EH (cell line): ENCODE results near the gene GSTK1.
"Not testable (repeated sequence)": the region's sequence is repeated elsewhere in the genome, so short reads cannot be mapped to it uniquely, and the experiment has no call there.

Experiments used
- DNase-seq: peaks from one replicate; pipeline ENCODE4 v3.0.0-alpha.2; 2015; ENCODE audit warnings: low read depth

GSTK1 gene

DNA sequence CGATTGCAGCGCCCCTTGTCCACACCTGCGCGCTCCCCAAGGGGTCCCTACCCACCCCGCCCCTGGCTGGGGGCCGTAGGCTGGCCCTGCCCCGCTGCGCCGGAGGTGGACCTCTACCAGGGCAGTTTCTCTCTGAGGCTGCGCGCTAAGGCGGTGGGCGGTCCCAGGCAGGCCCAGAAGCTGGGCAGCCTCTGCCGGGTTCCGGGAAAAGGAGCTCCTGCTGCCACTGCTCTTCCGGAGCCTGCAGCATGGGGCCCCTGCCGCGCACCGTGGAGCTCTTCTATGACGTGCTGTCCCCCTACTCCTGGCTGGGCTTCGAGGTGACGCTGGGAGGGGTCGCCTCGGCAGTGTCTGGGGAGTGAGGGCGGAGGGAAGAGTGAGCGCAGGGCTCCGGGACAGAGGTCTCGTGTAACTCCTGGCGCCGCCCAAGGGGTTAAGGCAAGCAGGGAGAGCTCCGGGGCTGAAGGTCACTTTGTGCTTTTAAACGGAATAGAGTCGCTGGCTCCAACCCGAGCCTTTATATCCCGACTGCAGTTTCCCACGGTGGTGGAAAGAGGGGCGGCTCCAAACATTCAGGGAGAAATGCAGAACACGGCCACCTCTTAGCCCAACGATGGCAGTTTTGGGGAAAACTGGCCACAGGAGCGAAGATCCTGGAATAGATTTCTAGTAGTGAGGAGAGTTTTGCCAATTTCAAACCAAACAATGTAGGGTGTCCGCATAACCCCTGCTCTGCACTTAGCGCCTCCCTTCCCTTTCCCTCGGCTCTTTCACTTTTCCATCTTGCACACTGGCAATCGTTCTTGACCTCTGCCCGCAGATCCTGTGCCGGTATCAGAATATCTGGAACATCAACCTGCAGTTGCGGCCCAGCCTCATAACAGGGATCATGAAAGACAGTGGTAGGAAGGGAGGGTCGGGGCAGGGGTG, at the start of gene GSTK1:
Gene GSTK1, plus strand, starts transcription at position 176 of the 930 bp plus-strand sequence. Its CDS starts 73 bp downstream, at position 249.
- DNase-seq, result peak; percentile 75

DNA sequence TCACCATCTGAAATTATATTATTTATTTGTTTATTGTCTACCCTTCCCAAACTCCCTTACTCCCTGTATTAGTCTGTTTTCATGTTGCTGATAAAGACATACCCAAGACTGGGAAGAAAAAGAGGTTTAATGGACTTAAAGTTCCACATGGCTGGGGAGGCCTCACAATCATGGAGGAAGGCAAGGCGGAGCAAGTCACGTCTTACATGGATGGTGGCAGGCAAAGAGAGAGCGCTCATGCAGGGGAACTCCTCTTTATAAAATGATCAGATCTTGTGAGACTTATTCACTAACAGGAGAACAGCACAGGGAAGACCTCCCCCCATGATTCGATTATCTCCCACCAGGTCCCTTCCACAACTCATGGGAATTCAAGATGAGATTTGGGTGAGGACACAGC, 49.8 kb upstream of the GSTK1 start:
- DNase-seq, result not testable (repeated sequence)

DNA sequence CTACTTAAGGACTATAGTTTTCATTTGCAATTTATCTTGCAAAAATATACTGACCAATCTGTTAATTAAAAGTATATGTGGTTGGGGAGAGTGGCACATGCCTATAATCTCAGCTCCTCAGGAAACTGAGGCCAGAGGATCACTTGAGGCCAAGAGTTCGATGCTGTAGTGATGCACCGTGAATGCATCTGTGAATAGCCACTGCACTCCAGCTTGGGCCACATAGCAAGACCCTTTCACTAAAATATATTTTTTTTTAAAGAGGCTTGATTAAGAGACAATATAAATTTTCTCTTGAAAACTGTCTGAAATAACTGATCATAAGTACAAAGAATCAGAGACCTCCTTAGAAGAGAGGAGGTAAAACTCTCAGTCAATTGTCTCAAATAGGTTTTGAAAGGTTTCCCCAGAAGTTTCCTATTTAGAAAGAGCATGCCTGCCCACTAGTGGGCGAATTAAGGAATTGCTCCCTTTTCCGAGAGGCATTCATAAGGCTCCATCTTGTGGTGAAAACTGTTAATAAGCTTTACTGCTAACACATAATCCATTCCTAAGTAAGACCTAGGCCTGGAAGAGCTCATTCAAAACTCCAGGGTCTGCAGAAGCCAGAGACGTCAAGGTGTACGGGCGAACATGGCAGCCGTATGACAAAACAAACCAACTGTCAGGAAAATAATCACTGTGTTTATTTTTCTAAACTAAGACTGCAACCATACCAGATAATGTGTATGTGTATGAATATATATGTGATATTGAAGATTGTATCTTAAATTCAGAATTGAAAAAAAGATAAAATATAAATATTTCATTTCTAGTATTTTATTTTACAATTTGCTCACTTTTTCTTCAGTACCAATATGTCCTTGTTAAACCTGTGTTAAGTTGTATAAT, 48.2 kb upstream of the GSTK1 start:
- peak; percentile 82 for DNase-seq

GRCh38 chr7:143216151-143216550, 47.1 kb upstream of the GSTK1 start:
- peak; percentile 52 for DNase-seq

GRCh38 chr7:143216686-143217085, 46.6 kb upstream of the GSTK1 start:
- no peak for DNase-seq

- DNase-seq, result no peak
Measured at GRCh38 chr7:143217806-143218205, 45.4 kb upstream of the GSTK1 start.

- no peak for DNase-seq
Measured at GRCh38 chr7:143221286-143221685, 42.0 kb upstream of the GSTK1 start.

- DNase-seq, result no peak
Measured at GRCh38 chr7:143221737-143222136, 41.5 kb upstream of the GSTK1 start, which contains the start of gene TAS2R40. TAS2R40 (plus strand) TSS chr7:143222037; CDS start chr7:143222079, 42 bp downstream.

GRCh38 chr7:143222782-143223181, 40.5 kb upstream of the GSTK1 start:
- DNase-seq, result no peak

DNA sequence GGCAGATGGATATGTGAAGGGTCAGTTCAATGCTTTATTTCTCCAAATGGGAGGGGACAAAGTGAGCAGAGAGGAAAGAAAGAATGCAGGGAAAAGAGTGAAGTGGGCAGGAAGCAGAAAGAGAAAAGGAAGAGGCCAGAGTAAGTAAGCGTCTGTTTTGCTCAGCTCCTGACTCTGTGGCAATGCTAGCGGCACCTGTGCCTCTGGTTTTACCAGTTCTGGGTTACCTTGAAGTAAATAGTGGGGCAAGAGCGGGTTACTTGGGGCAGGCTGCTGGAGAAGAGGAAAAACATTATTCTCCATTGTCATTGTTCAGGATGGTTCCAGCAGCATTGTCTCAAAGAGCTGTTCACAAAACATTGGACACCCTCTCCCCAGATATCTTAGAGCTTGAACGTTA, 39.5 kb upstream of the GSTK1 start:
- no peak for DNase-seq

- DNase-seq, result no peak
Measured at GRCh38 chr7:143225047-143225446, 38.2 kb upstream of the GSTK1 start.

- DNase-seq, result peak; percentile 44
Measured at GRCh38 chr7:143227806-143228205, 35.4 kb upstream of the GSTK1 start.

DNA sequence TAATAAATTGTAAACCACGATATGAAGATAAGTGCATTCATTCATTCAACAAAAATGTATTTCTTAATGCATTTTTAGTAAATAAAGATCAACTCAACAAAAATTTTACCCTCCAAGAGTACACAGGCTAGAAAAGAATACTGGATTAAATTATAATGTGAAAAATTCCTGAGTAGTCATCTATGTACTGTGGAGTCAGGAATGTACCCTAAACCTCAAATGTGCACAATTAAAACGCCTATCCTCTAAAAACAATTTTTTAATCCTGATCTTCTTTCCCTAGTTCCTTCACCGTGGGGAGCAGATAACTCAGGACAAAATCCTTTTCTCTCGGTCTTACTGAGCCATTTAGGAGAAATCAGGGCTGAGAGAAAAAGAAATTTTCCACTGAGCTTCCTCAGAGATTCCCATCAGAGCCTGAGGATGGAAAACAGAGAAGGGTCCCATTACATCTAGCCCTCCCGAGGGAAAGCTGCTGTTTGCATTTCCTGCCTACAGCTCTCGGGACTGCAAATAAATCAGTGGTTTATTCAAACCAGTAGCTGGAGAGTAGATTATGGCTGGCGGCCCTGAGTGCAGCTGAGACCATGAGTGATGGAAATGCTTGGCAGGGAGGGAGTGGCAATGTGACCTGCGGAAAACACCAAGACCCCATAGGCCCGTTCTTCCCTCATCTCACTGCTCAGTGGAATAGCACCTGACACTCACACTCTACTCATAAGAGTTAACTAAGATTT, 34.0 kb upstream of the GSTK1 start:
- DNase-seq, result peak; percentile 42

- DNase-seq, result no peak
Measured at GRCh38 chr7:143230602-143231457, 32.4 kb upstream of the GSTK1 start.

GRCh38 chr7:143233816-143234532, 29.3 kb upstream of the GSTK1 start:
- DNase-seq, result no peak

GRCh38 chr7:143234533-143234875, 28.7 kb upstream of the GSTK1 start:
- DNase-seq, result no peak

- no peak for DNase-seq
Measured at GRCh38 chr7:143235561-143235960, 27.7 kb upstream of the GSTK1 start.

DNA sequence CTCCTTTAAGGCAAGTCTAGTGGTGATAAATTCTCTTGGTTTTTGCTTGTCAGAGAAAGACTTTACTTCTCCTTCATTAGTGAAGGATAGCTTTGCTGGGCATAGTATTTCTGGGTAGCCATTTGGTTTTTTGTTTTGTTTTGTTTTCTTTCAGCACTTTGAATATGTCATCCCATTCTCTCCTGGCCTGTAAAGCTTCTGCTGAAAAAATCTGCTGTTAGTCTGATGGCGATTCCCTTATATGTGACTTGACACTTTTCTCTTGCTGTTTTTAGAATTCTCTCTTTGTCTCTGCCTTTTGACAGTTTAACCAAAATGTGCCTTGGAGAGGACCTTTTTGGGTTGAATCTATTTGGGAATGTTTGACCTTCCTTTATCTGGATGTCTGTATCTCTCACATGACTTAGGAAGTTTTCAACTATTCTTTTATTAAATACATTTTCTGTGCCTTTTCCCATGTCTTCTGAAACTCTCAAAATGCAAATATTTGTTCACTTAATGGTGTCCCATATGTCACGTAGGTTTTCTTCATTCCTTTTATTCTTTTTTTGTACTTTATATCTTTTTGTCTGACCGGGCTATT, 26.7 kb upstream of the GSTK1 start:
- no peak for DNase-seq

- no peak for DNase-seq
Measured at GRCh38 chr7:143237366-143237765, 25.9 kb upstream of the GSTK1 start.
